GM18868 (cell line): ENCODE data around the gene ASPSCR1.

ENCODE experiments used
- ATAC-seq: cut with Tn5 transposase; IDR thresholded peaks from one replicate; pipeline ENCODE4 v1.9.1; 2021; ENCODE audit warnings: mild to moderate bottlenecking, moderate library complexity; ENCODE audit not compliant: unreplicated experiment

The ASPSCR1 gene

DNA sequence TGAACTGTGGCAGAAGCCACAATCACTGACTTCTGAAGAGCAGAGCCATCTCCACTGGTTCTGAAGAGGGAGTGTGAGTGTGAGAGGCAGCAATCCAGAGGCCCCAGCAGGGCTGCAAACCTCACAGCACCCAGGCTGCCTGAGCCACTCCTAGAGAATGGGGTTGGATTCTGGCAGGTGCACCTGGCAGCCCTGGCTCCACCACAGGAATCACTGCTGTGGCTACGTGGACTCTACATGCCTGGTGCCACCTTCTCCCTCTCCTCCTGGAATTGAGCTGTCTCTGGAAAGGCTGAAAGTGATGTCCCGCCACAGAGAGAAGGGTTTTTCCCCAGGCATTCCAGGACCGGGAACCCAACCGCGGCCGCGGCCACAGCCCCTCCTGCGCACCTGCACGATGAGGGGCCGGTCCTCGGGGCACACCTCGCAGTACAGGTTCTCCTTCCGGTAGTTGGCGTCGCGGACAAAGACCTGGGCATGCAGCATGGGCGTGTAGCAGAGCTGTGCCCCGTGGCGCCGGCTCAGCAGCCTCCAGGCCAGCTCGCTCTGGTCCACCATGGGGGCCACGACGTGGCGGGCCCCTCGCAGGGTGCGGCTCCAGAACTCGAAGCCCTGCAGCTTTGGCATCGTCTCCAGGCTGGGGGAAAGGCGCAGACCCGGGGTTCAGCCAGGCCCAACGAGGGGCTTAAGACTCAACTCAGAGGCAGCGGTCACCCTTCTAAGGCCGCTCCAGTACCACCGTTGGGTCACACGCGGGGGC, 87.2 kb downstream of the ASPSCR1 start:
- no peak for ATAC-seq

- ATAC-seq: peak; percentile 8
These were observed 87.8 kb downstream of the ASPSCR1 start for GRCh38 chr17:82065193-82065637.

GRCh38 chr17:82065638-82066303, 88.3 kb downstream of the ASPSCR1 start, which contains the start of gene DUS1L:
Gene DUS1L (minus strand): TSS chr17:82065804. CDS start chr17:82065059, 745 bp downstream.
- ATAC-seq: peak; percentile 67
